ENCODE measurements around the gene COL16A1.

- TF ChIP-seq FOXM1 (IDR thresholded peaks at IDR 0.05; ENCODE audit: borderline replicate concordance): no peak
- TF ChIP-seq TARDBP (IDR thresholded peaks at IDR 0.05): no peak
- no peak for TF ChIP-seq ZNF384 (IDR thresholded peaks at IDR 0.05)
- no peak for TF ChIP-seq FOXA1 (IDR thresholded peaks at IDR 0.05)
- no peak for TF ChIP-seq L3MBTL2 (conservative IDR thresholded peaks at IDR 0.05)
- no peak for TF ChIP-seq SP1 (IDR thresholded peaks at IDR 0.05)
- no peak for TF ChIP-seq ELF4 (IDR thresholded peaks at IDR 0.05)
- no peak for TF ChIP-seq NFRKB (IDR thresholded peaks at IDR 0.05)
- no peak for TF ChIP-seq FOXK2 (IDR thresholded peaks at IDR 0.05)
- TF ChIP-seq PKNOX1 (IDR thresholded peaks at IDR 0.05): no peak
These were observed 34.4 kb downstream of the COL16A1 start for GRCh38 chr1:31669433-31669785.

Measured in HEK293T (cell line).